AG04450 (cell line): ENCODE results near the gene FEZ2. TPM values are rescaled to one million over a fixed set of nuclear protein-coding genes. Genes with fewer than 3 reads are reported as not detected.

ENCODE experiments used
- CTCF ChIA-PET: fragments of 300-600, 350-600 bp; formaldehyde crosslinking; extraction: SDS; loops from one replicate; lab custom pipeline; 2022; ENCODE audit warnings: antibody characterized with exemption, inconsistent platforms; lab: Charles Lee
- POLR2A ChIA-PET: fragments of 350-600 bp; formaldehyde crosslinking; extraction: SDS; loops from one replicate; lab custom pipeline; 2021; ENCODE audit warnings: antibody characterized with exemption, inconsistent platforms; lab: Yijun Ruan, JAX
- DNase-seq: peaks from one replicate; pipeline ENCODE4 v3.0.0-alpha.2; 2011; ENCODE audit warnings: low read depth, low spot score
- H3K27ac ChIP-seq: one replicate; pipeline ENCODE4 v1.5.1; 2012; ENCODE audit warnings: low read depth, low read length, control low read depth
- H3K27me3 ChIP-seq: one replicate; pipeline ENCODE4 v1.6.0; 2012; ENCODE audit warnings: low read length; ENCODE audit not compliant: control insufficient read depth, insufficient read depth
- H3K4me3 ChIP-seq: 2 replicates; pipeline ENCODE4 v1.5.1; 2011; ENCODE audit warnings: mild to moderate bottlenecking, low read depth, low read length, control low read depth
- H3K9me3 ChIP-seq: 2 replicates; pipeline ENCODE4 v1.5.1; 2012; ENCODE audit warnings: low read length; ENCODE audit not compliant: control insufficient read depth, insufficient read depth
- CTCF ChIP-seq: IDR thresholded peaks from 2 replicates; pipeline ENCODE4 v1.5.1; 2011; ENCODE audit warnings: low read depth, low read length, control low read depth, inconsistent platforms
- polyA plus RNA-seq: library from polyadenylated mRNA; depleted of rRNA; stranded (reverse); fragments of >200 nt; gene quantifications from 2 replicates; pipeline ENCODE4 v1.2.3, GENCODE V29; 2011

The FEZ2 gene
- polyA plus RNA-seq, 1 experiment = 87.5 TPM

- no peak for DNase-seq
- H3K9me3 ChIP-seq = no peaks in the 10 kb centered on the region
- ChIA-PET POLR2A (no interaction called here), CTCF (interaction anchor here (0.9 to 2.2 kb wide), 3 partner anchors 137 to 175 kb away, joined by 3 to 8 read pairs (median 3); no protein-coding TSS in a partner anchor)
- H3K4me3 ChIP-seq = no peak overlapping the region
- H3K27ac ChIP-seq = no peak overlapping the region
- H3K27me3 ChIP-seq = no peaks in the 10 kb centered on the region
- no peak for TF ChIP-seq CTCF
These were observed 69.7 kb downstream of the FEZ2 start for GRCh38 chr2:36528274-36528673.

GRCh38 chr2:36526226-36526625, 71.7 kb downstream of the FEZ2 start:
- ChIA-PET CTCF (interaction anchor here (2.2 kb wide), 1 partner anchor 173 kb away, joined by 8 read pairs; no protein-coding TSS in a partner anchor), POLR2A (no interaction called here)

DNA sequence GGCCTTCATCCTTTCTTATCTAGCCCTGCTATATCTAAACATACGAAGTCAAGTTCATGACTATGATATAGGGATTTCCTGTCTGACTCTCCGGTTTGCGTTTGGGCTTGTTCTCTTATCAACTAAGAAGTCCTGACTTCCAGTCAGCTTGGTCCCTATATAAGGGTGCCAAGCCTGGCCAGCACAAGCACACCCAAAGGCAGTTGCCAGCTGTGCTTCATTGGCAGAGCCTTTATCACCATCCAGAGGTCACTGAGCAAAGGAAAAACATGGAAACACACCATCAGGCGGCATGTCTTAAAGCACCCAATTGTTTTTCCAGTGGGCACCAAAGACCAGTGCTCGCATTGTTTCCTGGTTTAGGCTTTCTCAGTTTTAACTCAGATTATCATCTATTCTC, 72.7 kb downstream of the FEZ2 start:
- Histone ChIP-seq H3K27me3 (no peaks in the 10 kb centered on the region), H3K4me3 (no peak overlapping the region), H3K27ac (no peak overlapping the region), H3K9me3 (no peaks in the 10 kb centered on the region)
- POLR2A ChIA-PET = no interaction called here
- DNase-seq = no peak
- no peak for TF ChIP-seq CTCF
- CTCF ChIA-PET = interaction anchor here (1.9 kb wide), 1 partner anchor 139 kb away, joined by 8 read pairs; no protein-coding TSS in a partner anchor

More at GRCh38 chr2:36526226-36526625, 71.7 kb downstream of the FEZ2 start:
- H3K9me3 ChIP-seq = no peaks in the 10 kb centered on the region
- TF ChIP-seq CTCF = no peak
- H3K27ac ChIP-seq = no peak overlapping the region
- no peak for DNase-seq
- no peaks in the 10 kb centered on the region for H3K27me3 ChIP-seq
- no peak overlapping the region for H3K4me3 ChIP-seq

GRCh38 chr2:36523153-36523552, 74.8 kb downstream of the FEZ2 start:
- H3K27ac ChIP-seq = no peak overlapping the region
- no peaks in the 10 kb centered on the region for H3K27me3 ChIP-seq
- ChIA-PET CTCF (interaction anchor here (1.1 to 1.9 kb wide), 3 partner anchors 141 to 256 kb away, joined by 3 to 8 read pairs (median 4); no protein-coding TSS in a partner anchor), POLR2A (no interaction called here)
- H3K4me3 ChIP-seq = no peak overlapping the region
- TF ChIP-seq CTCF = no peak
- no peaks in the 10 kb centered on the region for H3K9me3 ChIP-seq
- DNase-seq = no peak

- POLR2A ChIA-PET = no interaction called here
These were observed 77.5 kb downstream of the FEZ2 start for GRCh38 chr2:36520431-36520830.

More at GRCh38 chr2:36520431-36520830, 77.5 kb downstream of the FEZ2 start:
- Histone ChIP-seq H3K27ac (no peak overlapping the region), H3K4me3 (no peak overlapping the region), H3K9me3 (no peaks in the 10 kb centered on the region), H3K27me3 (no peaks in the 10 kb centered on the region)
- TF ChIP-seq CTCF = no peak
- DNase-seq = no peak
- CTCF ChIA-PET = interaction anchor here (1.3 kb wide), 1 partner anchor 144 kb away, joined by 3 read pairs; no protein-coding TSS in a partner anchor
